NB4 (cell line): Measurements from ENCODE around the gene EPM2AIP1.

Experiments
- DNase-seq: peaks from one replicate; pipeline ENCODE4 v3.0.0; 2010; ENCODE audit warnings: low read depth
- H3K4me3 ChIP-seq: one replicate; pipeline ENCODE4 v1.5.1; 2011; ENCODE audit warnings: mild to moderate bottlenecking, low read depth, low read length, moderate library complexity
- MYC ChIP-seq: IDR thresholded peaks from 2 replicates; pipeline ENCODE4 v1.6.1; 2011; ENCODE audit warnings: low read depth, low read length
- POLR2A ChIP-seq: IDR thresholded peaks from 2 replicates; pipeline ENCODE4 v1.6.1; 2011; ENCODE audit warnings: mild to moderate bottlenecking; ENCODE audit not compliant: insufficient read length; ENCODE audit errors: extremely low read depth
- TF ChIP-seq, protein P1 (sequence below): IDR thresholded peaks from 2 replicates; pipeline ENCODE4 v1.6.1; 2011; ENCODE audit warnings: low read depth, low read length
- TF ChIP-seq, protein P2 (sequence below): IDR thresholded peaks from one replicate; pipeline ENCODE4 v1.5.1; 2012; ENCODE audit warnings: low read depth, low read length

EPM2AIP1 gene

DNA sequence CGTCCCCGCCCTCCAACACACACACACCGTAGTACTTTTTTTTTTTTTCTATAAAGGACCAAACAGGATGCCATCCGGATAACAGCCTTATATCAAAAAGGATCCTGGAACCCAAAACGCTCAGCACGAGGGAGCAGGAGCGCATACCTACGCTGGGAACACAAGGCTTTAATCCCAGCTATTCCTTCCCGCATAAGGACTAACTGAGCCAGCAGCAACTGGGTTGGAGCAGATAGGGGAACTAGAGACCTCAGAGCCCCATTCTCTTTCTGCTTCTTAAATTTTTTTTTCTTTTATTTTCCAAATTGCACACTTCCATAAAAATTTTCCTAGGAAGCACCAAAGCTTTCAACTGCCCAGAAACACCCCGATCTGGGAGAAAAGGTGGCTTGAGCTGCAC is 49.3 kb downstream of the EPM2AIP1 start:
- TF ChIP-seq MYC, result no peak
- no peak for TF ChIP-seq POLR2A
- TF ChIP-seq, protein P1, sequence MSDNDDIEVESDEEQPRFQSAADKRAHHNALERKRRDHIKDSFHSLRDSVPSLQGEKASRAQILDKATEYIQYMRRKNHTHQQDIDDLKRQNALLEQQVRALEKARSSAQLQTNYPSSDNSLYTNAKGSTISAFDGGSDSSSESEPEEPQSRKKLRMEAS, result no peak
- TF ChIP-seq, protein P2, sequence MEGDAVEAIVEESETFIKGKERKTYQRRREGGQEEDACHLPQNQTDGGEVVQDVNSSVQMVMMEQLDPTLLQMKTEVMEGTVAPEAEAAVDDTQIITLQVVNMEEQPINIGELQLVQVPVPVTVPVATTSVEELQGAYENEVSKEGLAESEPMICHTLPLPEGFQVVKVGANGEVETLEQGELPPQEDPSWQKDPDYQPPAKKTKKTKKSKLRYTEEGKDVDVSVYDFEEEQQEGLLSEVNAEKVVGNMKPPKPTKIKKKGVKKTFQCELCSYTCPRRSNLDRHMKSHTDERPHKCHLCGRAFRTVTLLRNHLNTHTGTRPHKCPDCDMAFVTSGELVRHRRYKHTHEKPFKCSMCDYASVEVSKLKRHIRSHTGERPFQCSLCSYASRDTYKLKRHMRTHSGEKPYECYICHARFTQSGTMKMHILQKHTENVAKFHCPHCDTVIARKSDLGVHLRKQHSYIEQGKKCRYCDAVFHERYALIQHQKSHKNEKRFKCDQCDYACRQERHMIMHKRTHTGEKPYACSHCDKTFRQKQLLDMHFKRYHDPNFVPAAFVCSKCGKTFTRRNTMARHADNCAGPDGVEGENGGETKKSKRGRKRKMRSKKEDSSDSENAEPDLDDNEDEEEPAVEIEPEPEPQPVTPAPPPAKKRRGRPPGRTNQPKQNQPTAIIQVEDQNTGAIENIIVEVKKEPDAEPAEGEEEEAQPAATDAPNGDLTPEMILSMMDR, result no peak
- no peak for DNase-seq
- peak overlapping the region; percentile 28 for H3K4me3 ChIP-seq

GRCh38 chr3:36942638-36943248 is 50.2 kb downstream of the EPM2AIP1 start:
- H3K4me3 ChIP-seq, result no peak overlapping the region
- TF ChIP-seq POLR2A (no peak), MYC (no peak)
- TF ChIP-seq, protein P1, result no peak
- TF ChIP-seq, protein P2, result no peak
- no peak for DNase-seq

- H3K4me3 ChIP-seq, result no peak overlapping the region
- TF ChIP-seq POLR2A (no peak), MYC (no peak)
- TF ChIP-seq, protein P2, result no peak
- TF ChIP-seq, protein P1, result no peak
- no peak for DNase-seq
Observed at GRCh38 chr3:36941658-36942057, 51.3 kb downstream of the EPM2AIP1 start.

- H3K4me3 ChIP-seq, result no peak overlapping the region
- DNase-seq, result no peak
- TF ChIP-seq MYC, result no peak
- TF ChIP-seq, protein P1, result no peak
- TF ChIP-seq POLR2A, result no peak
- TF ChIP-seq, protein P2, result no peak
Observed at GRCh38 chr3:36941162-36941561, 51.8 kb downstream of the EPM2AIP1 start.

DNA sequence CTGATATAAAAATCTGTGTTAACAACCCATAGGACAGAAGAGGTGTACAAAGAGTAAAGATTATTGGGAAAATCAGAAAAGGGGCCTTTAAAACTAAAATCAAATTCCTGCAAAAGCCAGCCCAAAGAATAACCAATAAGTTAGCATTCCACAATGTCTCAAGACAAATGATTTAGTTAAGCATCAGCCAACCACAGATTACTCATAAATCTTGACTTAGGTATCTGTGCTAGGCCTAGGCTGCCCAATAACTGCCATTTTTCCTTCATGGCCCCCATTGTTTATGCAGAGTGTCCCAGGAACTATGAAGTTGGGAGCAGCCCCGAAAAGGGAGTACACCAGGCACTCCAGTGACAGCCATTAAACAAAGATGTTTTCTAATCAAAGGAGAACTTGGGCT is 55.4 kb downstream of the EPM2AIP1 start:
- TF ChIP-seq, protein P2, result no peak
- TF ChIP-seq MYC, result no peak
- no peak for TF ChIP-seq POLR2A
- TF ChIP-seq, protein P1, result no peak
- no peak for DNase-seq
- no peak overlapping the region for H3K4me3 ChIP-seq
